GM18511 (cell line): Measurements from ENCODE around the gene EVC2.

Experiments used
- ATAC-seq: cut with Tn5 transposase; IDR thresholded peaks from one replicate; pipeline ENCODE4 v1.9.1; 2021; ENCODE audit warnings: mild to moderate bottlenecking, moderate library complexity; ENCODE audit not compliant: unreplicated experiment

EVC2 gene

DNA sequence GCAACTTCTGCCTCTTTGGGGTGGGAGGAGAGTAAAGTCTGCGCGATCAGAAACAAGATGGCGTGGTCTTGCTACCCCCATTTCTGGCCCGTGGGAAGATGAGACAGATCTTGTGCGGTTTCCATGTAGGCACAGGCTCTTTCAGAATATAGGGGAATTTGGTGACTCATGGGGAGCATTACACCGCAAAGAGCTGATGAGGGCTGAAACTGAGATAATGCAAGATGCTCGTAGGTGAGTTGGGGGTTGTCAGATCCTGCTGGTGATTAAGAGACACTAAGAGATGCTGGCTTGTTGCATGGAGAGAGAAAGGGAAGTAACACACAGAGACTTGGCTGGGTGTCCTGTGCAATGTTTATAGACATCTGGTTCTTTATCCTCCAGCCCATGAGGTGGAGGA lies 4.2 kb upstream of the EVC2 start:
- ATAC-seq = no peak

DNA sequence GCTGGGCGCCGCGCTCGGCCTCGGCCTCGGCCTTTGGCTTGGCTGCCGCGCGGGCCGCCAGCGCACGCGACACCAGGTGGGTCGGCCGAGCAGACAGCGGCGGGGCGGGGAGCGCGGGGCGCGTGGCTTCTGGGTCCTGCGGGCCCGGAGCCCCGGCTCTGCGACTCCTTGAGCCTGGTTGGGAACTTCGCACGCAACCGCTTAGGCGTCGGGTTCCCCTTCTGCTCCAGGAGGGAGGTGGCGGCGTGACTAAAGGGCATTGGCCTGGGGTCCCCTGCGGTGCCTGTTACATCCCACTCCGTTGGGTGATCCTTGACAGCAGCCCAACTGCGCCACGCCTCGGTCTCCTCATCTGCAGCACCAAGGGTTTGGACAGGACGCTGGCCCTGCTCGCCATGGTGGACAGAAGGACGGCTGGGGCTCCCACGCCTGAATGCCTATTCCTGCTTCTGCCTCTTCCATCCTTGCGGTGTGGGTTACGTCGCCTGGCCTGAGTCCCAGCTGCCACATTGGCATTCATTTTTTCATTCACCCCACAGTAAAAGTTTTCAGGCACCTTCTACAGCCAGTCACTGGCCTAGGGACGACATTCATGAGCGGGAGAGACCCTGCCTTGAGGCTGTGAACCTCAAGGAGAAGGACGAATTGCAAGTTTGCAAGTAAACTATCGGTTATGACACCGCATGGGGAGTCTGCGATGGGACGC lies 3.3 kb upstream of the EVC2 start:
- ATAC-seq = no peak

- ATAC-seq = no peak
Observed at GRCh38 chr4:5710961-5711478, 2.7 kb upstream of the EVC2 start, which contains the start of gene EVC. EVC (plus strand) TSS chr4:5711201; CDS start chr4:5711381, 180 bp downstream.

GRCh38 chr4:5710065-5710960 lies 2.0 kb upstream of the EVC2 start:
- ATAC-seq = no peak

- no peak for ATAC-seq
Observed at GRCh38 chr4:5709207-5709575, 832 bp upstream of the EVC2 start.

DNA sequence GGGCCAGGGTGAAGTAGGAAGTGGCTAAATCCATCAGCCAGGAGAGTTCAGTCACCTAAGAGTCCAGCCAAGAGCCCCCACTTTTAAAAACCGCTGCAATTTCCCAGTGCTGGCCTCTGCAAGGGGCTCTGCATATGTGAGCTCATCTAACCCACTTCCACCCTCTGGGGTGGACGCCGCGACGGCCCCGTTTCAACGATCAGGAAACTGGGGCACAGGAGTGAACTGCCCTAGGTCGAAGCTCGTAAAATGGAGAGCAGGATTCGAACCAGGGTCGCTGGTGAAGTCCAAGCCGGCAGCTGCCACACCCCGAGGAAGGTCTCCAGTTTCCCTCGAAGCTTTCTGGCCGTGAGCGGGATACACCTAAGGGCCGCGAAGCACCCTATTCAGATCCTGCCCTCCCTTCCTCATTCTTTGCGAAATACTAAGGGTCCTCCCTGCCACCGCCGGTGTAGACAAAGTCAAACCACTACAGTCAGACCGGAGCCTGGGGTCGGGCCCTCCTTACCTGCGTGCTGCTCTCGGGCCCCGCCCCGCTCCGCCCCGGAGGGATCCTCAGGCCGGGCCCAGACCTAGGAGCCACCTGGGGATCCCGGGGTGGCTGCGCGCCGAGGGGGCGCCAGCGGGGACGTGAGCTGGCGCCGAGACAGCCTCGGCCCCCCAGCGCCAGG lies 446 bp downstream of the EVC2 start:
- ATAC-seq = no peak

GRCh38 chr4:5707366-5707765 lies 993 bp downstream of the EVC2 start:
- ATAC-seq = no peak

- ATAC-seq = no peak
Observed at GRCh38 chr4:5706486-5707290, 1.7 kb downstream of the EVC2 start.

DNA sequence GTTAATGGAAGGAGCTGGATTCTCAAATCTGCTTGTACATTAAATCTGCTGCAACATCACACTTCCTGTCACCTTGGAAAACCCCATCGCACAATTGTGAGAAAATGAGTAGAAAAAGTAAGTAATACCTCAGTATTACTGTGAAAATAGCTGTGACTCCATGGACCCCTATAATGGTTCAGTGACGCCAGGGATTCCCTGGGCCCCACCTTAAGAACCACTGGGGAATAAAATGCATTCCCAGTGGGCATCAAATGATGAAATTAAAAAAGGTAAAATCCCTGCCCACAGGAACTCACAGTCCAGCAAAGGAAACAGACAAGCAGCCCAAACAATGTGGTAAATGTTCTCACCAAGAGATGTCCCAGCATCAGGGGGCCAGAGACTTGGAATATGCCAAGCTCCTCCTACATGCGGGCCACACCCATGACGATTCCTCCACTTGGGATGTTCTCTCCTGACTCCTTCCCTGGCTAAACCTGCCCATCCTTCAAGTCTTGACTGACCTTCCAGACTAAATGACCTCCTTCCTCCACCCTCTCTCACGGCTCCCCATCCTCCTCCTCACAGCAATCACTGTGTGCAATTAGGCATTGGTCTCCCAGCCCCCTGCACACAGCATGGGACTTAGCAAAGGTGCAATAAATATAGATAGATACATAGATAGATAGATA lies 2.6 kb downstream of the EVC2 start:
- ATAC-seq = no peak

DNA sequence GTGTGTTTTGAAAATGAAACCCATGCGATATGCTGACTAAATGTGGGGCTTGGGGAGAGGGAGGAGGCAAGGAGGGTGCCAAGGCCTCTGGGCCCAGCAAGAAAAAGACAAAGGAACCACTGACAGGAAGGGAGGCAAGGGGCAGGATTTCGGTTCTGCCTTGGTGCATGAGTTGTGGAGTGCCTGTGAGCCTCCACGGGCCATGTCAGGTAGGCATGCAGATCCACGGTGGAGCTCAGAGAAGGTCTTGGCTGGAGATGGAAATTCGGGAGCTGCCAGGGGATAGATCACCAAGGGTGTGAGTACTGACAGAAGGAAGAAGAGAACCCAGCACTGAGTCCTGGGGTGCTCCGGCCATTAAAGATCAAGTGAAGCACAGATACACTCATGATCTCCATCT lies 4.1 kb downstream of the EVC2 start:
- ATAC-seq = no peak

DNA sequence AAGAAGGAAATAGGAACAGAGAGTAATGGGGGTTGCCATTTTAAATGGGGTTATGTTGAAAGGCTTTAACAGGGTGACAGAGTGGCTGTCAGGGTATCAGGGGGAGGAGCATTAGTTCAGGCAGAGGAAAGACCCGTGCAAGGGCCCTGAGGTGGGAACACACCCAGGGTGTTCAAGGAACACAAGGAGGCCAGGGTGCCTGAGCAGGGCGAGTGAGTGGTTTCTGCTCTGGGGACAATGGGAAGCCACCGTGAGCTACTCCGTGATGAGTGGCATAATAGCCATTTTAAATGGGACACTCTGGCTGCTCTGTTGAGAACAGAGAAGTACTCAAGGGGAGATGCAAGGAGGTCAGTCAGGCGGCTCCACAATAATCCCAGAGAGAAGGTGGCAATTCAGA lies 4.5 kb downstream of the EVC2 start:
- ATAC-seq = no peak

- ATAC-seq = no peak
Observed at GRCh38 chr4:5701971-5702370, 6.4 kb downstream of the EVC2 start.

GRCh38 chr4:5700459-5700858 lies 7.9 kb downstream of the EVC2 start:
- ATAC-seq = no peak

- no peak for ATAC-seq
Observed at GRCh38 chr4:5696341-5696740, 12.0 kb downstream of the EVC2 start.

- ATAC-seq = no peak
Observed at GRCh38 chr4:5693871-5694270, 14.5 kb downstream of the EVC2 start.

DNA sequence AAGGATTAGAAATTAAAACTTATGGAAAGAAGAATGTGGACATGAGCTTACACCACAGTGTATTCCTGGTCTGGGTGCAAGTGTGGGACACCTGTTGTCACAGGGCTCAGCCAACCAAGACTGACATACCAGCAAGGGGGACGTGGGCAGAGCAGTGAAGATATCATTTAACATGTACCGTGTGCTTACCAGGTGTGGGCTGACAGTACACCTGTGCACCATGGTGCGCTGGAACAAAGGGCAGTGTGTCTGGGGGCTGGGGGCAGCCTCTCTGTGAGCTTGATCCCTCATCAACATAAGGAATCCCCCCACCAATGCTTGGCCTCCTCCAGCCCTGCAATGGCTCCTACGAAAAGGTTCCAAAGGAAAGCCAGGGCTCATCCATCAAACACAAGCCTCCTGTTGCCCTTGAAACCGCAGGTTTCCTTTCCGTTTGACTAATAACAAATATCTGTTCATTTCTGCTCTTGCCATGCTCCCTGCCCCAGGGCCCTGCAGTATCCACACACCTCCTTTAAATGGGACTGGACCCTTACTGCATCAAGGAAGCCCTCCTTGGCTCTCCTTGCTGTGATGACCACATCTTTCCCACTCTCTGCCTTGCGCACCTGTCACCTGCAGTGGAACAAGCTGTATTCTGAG lies 16.7 kb downstream of the EVC2 start:
- ATAC-seq = no peak

DNA sequence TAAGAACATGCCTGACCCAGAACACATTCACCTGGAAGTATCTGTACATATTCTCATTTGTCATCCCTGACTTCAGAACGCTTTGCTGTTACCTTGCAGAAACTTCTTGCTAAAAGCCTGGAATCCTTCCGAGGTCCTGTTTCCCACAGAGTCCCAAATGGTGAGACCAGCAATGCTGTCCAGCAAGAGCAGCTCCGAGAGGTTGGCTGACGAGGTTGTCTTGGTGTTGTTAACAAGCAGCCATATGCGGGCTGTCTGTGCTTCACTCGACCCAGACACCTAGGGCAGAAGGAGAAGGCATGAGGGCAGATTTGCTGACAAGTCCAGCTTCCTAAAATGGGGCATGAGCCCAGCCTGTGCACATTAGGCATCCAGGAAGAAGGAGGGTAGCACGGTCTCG lies 19.3 kb downstream of the EVC2 start:
- ATAC-seq = no peak

- no peak for ATAC-seq
Observed at GRCh38 chr4:5686338-5686737, 22.0 kb downstream of the EVC2 start.

DNA sequence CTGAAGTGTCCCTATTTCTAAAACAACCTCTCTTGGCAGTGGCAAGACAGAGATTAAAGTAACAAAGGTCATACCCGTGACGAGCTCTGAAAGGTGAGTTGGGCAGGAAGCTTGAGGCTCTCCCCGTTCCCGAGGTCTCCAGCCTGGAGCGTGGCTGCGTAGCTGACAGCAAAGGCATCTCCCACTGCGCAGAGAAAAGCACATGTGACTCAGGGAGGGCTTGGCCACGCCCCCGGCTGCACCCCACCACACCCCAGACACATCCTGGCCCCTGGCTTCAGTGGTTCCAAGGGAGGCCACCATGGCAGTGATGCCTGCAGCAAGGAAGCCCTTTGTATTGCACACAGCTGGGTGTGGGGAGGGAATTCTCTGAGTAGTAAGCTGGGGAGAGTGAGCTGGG lies 23.1 kb downstream of the EVC2 start:
- ATAC-seq = no peak

GRCh38 chr4:5683566-5683965 lies 24.8 kb downstream of the EVC2 start:
- ATAC-seq = no peak
